AG04450 (cell line): ENCODE data around the gene CKB. TPM values are rescaled to one million over a fixed set of nuclear protein-coding genes. Genes with fewer than 3 reads are reported as not detected.

Experiments
- CTCF ChIA-PET: fragments of 300-600, 350-600 bp; formaldehyde crosslinking; extraction: SDS; loops from one replicate; lab custom pipeline; 2022; ENCODE audit warnings: antibody characterized with exemption, inconsistent platforms; lab: Charles Lee
- POLR2A ChIA-PET: fragments of 350-600 bp; formaldehyde crosslinking; extraction: SDS; loops from one replicate; lab custom pipeline; 2021; ENCODE audit warnings: antibody characterized with exemption, inconsistent platforms; lab: Yijun Ruan, JAX
- DNase-seq: peaks from one replicate; pipeline ENCODE4 v3.0.0-alpha.2; 2011; ENCODE audit warnings: low read depth, low spot score
- H3K27ac ChIP-seq: one replicate; pipeline ENCODE4 v1.5.1; 2012; ENCODE audit warnings: low read depth, low read length, control low read depth
- H3K27me3 ChIP-seq: one replicate; pipeline ENCODE4 v1.6.0; 2012; ENCODE audit warnings: low read length; ENCODE audit not compliant: control insufficient read depth, insufficient read depth
- H3K4me3 ChIP-seq: 2 replicates; pipeline ENCODE4 v1.5.1; 2011; ENCODE audit warnings: mild to moderate bottlenecking, low read depth, low read length, control low read depth
- H3K9me3 ChIP-seq: 2 replicates; pipeline ENCODE4 v1.5.1; 2012; ENCODE audit warnings: low read length; ENCODE audit not compliant: control insufficient read depth, insufficient read depth
- polyA plus RNA-seq: library from polyadenylated mRNA; depleted of rRNA; stranded (reverse); fragments of >200 nt; gene quantifications from 2 replicates; pipeline ENCODE4 v1.2.3, GENCODE V29; 2011
- TF ChIP-seq, protein P1 (sequence below): IDR thresholded peaks from 2 replicates; pipeline ENCODE4 v1.5.1; 2011; ENCODE audit warnings: low read depth, low read length, control low read depth, inconsistent platforms

The CKB gene
- polyA plus RNA-seq, 1 experiment, result 11.7 TPM

DNA sequence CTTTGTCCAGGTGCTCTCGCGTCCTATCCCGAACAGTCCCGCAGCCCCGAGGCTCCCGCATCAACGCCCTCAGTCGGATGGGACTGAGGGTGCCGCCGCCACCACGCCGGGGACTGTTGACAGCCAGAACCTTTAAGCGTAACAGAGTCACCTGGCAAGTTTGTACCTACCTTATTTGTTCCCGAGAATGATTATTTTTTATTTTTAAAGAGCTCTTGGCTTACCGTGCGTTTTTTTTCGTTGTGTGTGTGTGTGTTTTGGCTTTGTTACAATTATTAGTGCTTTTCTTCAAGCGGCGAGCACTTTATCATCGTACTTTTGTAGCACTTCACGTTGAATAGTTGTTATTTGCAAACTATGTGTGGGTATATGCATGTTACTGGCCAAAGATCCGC is 40.6 kb upstream of the CKB start:
- Histone ChIP-seq H3K9me3 (peaks cover 4% of the 10 kb centered on the region; the same call in 1 of the 2 replicates), H3K27me3 (no peaks in the 10 kb centered on the region), H3K27ac (peak overlapping the region; percentile 47), H3K4me3 (peak overlapping the region; percentile 83)
- DNase-seq, result no peak
- TF ChIP-seq, protein P1, sequence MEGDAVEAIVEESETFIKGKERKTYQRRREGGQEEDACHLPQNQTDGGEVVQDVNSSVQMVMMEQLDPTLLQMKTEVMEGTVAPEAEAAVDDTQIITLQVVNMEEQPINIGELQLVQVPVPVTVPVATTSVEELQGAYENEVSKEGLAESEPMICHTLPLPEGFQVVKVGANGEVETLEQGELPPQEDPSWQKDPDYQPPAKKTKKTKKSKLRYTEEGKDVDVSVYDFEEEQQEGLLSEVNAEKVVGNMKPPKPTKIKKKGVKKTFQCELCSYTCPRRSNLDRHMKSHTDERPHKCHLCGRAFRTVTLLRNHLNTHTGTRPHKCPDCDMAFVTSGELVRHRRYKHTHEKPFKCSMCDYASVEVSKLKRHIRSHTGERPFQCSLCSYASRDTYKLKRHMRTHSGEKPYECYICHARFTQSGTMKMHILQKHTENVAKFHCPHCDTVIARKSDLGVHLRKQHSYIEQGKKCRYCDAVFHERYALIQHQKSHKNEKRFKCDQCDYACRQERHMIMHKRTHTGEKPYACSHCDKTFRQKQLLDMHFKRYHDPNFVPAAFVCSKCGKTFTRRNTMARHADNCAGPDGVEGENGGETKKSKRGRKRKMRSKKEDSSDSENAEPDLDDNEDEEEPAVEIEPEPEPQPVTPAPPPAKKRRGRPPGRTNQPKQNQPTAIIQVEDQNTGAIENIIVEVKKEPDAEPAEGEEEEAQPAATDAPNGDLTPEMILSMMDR, result no peak
- POLR2A ChIA-PET, result interaction anchor here (1.6 kb wide), 1 partner anchor 13 kb away, joined by 3 read pairs; no protein-coding TSS in a partner anchor
- CTCF ChIA-PET, result interaction anchor here (0.7 to 1.6 kb wide), 2 partner anchors 17 to 97 kb away, joined by 3 to 4 read pairs; no protein-coding TSS in a partner anchor

DNA sequence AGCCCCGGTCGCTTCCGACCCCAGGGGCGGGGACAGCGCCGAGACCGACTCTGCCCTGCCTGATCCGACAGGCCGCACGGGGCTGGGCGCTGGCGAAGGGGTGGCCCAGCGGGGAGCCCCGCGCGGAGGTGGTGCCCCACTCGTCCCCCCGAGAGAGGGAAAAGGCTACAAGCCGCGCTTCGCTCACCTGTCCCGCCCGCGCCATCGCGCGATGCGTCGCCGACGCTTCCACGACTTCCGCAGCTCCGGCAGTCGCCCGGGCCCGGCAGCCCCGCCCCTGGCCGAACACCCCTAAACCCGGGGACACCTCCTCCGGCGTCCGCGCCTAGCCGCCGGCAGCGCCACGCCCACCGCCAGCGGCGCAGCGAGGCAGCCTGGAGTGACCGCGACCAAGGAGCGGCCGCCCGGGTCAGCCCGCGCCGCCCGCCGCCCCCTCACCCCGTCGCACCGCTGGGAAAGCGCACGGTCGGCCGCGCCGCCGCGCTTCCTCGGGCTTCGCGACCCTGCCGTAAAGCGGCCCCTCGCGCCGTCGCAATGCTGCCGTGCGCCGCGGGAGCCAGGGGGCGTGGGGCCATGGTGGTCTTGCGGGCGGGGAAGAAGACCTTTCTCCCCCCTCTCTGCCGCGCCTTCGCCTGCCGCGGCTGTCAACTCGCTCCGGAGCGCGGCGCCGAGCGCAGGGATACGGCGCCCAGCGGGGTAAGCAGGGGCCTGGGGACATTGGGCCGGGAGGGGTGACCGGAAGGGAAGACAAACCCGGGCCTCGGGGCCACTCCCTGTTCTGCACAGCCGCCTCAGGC is 40.0 kb upstream of the CKB start, which contains the start of the genes BAG5 and COA8:
Gene BAG5, minus strand, starts transcription at position 229 of the 797 bp plus-strand sequence. CDS start 1,493 bp downstream, outside the sequence.
Gene COA8, plus strand, starts transcription at position 532 of the 797 bp plus-strand sequence. Its CDS starts 42 bp downstream, at position 574.
- ChIA-PET POLR2A (interaction anchor here (1.3 to 1.8 kb wide), 3 partner anchors 14 to 34 kb away, joined by 3 to 7 read pairs (median 3); partner anchors contain the start of gene TRMT61A), CTCF (interaction anchor here (1.6 kb wide), 1 partner anchor 44 kb away, joined by 7 read pairs; no protein-coding TSS in a partner anchor)
- TF ChIP-seq, protein P1, result no peak
- Histone ChIP-seq H3K27me3 (no peaks in the 10 kb centered on the region), H3K9me3 (peaks cover 4% of the 10 kb centered on the region; the same call in 1 of the 2 replicates), H3K27ac (peak within 1 kb of the TSS; percentile 74), H3K4me3 (peak within 1 kb of the TSS; percentile 83)
- no peak for DNase-seq

- Histone ChIP-seq H3K27me3 (no peaks in the 10 kb centered on the region), H3K27ac (peak overlapping the region; percentile 74), H3K9me3 (peaks cover 4% of the 10 kb centered on the region; the same call in 1 of the 2 replicates), H3K4me3 (peak overlapping the region; percentile 83)
- TF ChIP-seq, protein P1, result no peak
- ChIA-PET CTCF (interaction anchor here (1.6 kb wide), 1 partner anchor 44 kb away, joined by 7 read pairs; no protein-coding TSS in a partner anchor), POLR2A (interaction anchor here (1.0 to 1.8 kb wide), 4 partner anchors 14 to 40 kb away, joined by 3 to 7 read pairs (median 3); partner anchors contain the start of genes CKB and TRMT61A)
- DNase-seq, result no peak
Observed at GRCh38 chr14:103562179-103562428, 39.5 kb upstream of the CKB start.

GRCh38 chr14:103561381-103562178 is 39.0 kb upstream of the CKB start:
- POLR2A ChIA-PET, result interaction anchor here (0.6 to 1.8 kb wide), 5 partner anchors 15 to 39 kb away, joined by 3 to 7 read pairs (median 3); partner anchors contain the start of genes CKB and TRMT61A
- CTCF ChIA-PET, result interaction anchor here (0.6 to 1.6 kb wide), 2 partner anchors 43 to 229 kb away, joined by 3 to 7 read pairs; no protein-coding TSS in a partner anchor
- H3K27me3 ChIP-seq, result no peaks in the 10 kb centered on the region
- TF ChIP-seq, protein P1, result no peak
- DNase-seq, result no peak
- H3K27ac ChIP-seq, result peak overlapping the region; percentile 74
- peak overlapping the region; percentile 83 for H3K4me3 ChIP-seq
- peaks cover 4% of the 10 kb centered on the region; the same call in 1 of the 2 replicates for H3K9me3 ChIP-seq
